Subcutaneous abdominal adipose tissue (tissue), 5 donors: ENCODE measurements around the gene CLDN4.

Source experiments
- H3K27ac ChIP-seq: one replicate; pipeline ENCODE4 v1.7.0; 2013; ENCODE audit warnings: low read depth, mild to moderate bottlenecking, inconsistent platforms, low read length, moderate library complexity
- H3K27me3 ChIP-seq, 5 donors: one replicate each; pipeline ENCODE4 v1.7.0; 2013; ENCODE audit warnings: low read length in 5 of 5, inconsistent platforms in 1 of 5; ENCODE audit not compliant: control insufficient read depth in 5 of 5, insufficient read depth in 4 of 5
- H3K36me3 ChIP-seq, 5 donors: one replicate each; pipeline ENCODE4 v1.7.0; 2013; ENCODE audit warnings: low read length in 5 of 5; ENCODE audit not compliant: control insufficient read depth in 5 of 5, insufficient read depth in 5 of 5
- H3K4me1 ChIP-seq, 5 donors: one replicate each; pipeline ENCODE4 v1.7.0; 2013; ENCODE audit warnings: low read length in 5 of 5, mild to moderate bottlenecking in 3 of 5, moderate library complexity in 1 of 5; ENCODE audit not compliant: control insufficient read depth in 5 of 5, insufficient read depth in 5 of 5
- H3K4me3 ChIP-seq, 5 donors: one replicate each; pipeline ENCODE4 v1.7.0; 2013; ENCODE audit warnings: low read length in 5 of 5, low read depth in 1 of 5
- H3K9ac ChIP-seq, 5 donors: one replicate each; pipeline ENCODE4 v1.7.0; 2013; ENCODE audit warnings: low read length in 5 of 5, mild to moderate bottlenecking in 4 of 5, moderate library complexity in 3 of 5
- H3K9me3 ChIP-seq, 5 donors: one replicate each; pipeline ENCODE4 v1.7.0; 2013; ENCODE audit warnings: low read length in 5 of 5; ENCODE audit not compliant: control insufficient read depth in 5 of 5
- donor health status: healthy.
- donor health status: healthy.
- donor health status: healthy.
- donor health status: healthy.
- donor health status: healthy.

CLDN4 gene

DNA sequence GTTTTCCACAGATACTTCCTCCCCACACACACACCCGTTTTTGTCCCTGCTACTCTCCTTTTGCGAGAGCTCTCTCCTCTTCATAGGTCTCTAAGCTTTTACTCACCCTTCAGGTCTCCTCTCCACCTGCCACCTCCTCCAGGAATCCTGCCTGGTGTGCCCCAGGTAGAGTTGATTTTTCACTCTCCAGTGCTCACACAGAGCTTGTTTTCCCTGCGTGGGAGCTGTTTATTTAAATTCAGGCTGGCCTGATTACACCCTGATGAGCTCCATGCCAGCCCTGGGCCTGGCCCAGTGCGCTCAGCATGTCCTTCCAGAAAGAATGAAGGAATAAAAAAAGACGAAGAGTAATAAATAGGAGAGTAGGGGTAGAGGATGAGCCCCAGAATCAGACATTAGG lies 7.5 kb upstream of the CLDN4 start:
- Histone ChIP-seq H3K4me3 (no peak overlapping the region), H3K9ac (peak overlapping the region in 1 of 5 donors; percentile 13), H3K27me3 (no peaks in the 10 kb centered on the region), H3K36me3 (no peaks in the 10 kb centered on the region), H3K4me1 (peaks cover 3 to 23% (median 9%) of the 10 kb centered on the region in 5 donors), H3K9me3 (no peaks in the 10 kb centered on the region), H3K27ac (no peak overlapping the region)

GRCh38 chr7:73823873-73824592 lies 6.8 kb upstream of the CLDN4 start:
- Histone ChIP-seq H3K4me1 (peaks cover 3 to 28% (median 15%) of the 10 kb centered on the region in 5 donors), H3K9me3 (no peaks in the 10 kb centered on the region), H3K4me3 (no peak overlapping the region), H3K9ac (no peak overlapping the region), H3K27me3 (no peaks in the 10 kb centered on the region), H3K36me3 (no peaks in the 10 kb centered on the region), H3K27ac (no peak overlapping the region)

DNA sequence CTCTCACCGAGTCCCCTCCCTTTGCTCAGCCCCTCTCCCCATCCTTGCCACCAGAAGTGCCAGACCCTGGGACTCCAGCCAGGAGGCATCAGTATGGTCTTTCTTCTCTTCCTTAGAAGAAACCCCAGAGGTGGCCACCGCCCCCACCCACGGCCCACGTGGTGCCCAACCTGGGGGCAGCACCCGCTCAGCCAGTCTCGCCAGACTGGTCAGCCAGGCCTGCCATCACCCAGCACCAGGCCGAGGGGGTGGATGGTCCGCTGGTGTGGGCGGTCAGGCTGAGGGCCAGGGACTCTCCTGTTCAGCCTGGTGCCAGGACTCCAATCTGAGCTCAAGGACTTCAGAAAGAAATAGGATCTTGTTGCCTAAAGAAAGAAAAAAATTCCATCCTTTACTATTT lies 5.8 kb upstream of the CLDN4 start:
- Histone ChIP-seq H3K9me3 (no peaks in the 10 kb centered on the region), H3K9ac (no peak overlapping the region), H3K4me1 (peaks cover 3 to 38% (median 17%) of the 10 kb centered on the region in 5 donors), H3K27ac (no peak overlapping the region), H3K36me3 (no peaks in the 10 kb centered on the region), H3K4me3 (no peak overlapping the region), H3K27me3 (no peaks in the 10 kb centered on the region)

DNA sequence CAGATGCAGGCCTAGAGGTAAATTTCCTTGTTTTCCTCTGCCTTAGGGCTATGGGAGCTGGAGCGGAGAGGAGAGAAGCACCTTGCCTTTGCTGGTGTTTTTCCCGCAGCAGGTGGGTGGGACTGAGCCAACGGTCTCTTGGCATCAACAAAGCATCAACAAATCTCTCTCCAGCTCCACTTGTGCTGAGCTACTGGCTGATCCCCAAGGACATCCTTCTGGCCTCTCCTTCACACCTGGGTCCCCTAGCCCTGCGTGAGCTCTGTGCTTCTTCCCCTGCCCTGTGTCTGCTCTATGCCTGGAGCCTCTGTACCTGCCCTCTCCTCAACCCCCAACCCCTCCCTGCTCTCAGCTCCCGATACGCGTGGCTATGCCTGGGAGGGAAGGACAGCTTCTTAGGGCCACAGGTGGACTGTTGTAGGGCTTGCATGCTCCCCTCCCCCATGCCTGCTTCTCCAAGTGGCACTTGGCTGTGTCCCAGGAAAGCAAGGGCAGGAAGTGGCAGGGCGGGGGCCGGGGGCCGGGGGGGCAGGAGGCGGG lies 3.2 kb upstream of the CLDN4 start:
- no peak overlapping the region for H3K9ac ChIP-seq
- no peak overlapping the region for H3K4me3 ChIP-seq
- H3K27me3 ChIP-seq, result peaks cover 0 to 2% (median 0%) of the 10 kb centered on the region in 5 donors
- no peaks in the 10 kb centered on the region for H3K36me3 ChIP-seq
- H3K9me3 ChIP-seq, result no peaks in the 10 kb centered on the region
- H3K27ac ChIP-seq, result no peak overlapping the region
- peaks cover 9 to 52% (median 31%) of the 10 kb centered on the region in 5 donors for H3K4me1 ChIP-seq

DNA sequence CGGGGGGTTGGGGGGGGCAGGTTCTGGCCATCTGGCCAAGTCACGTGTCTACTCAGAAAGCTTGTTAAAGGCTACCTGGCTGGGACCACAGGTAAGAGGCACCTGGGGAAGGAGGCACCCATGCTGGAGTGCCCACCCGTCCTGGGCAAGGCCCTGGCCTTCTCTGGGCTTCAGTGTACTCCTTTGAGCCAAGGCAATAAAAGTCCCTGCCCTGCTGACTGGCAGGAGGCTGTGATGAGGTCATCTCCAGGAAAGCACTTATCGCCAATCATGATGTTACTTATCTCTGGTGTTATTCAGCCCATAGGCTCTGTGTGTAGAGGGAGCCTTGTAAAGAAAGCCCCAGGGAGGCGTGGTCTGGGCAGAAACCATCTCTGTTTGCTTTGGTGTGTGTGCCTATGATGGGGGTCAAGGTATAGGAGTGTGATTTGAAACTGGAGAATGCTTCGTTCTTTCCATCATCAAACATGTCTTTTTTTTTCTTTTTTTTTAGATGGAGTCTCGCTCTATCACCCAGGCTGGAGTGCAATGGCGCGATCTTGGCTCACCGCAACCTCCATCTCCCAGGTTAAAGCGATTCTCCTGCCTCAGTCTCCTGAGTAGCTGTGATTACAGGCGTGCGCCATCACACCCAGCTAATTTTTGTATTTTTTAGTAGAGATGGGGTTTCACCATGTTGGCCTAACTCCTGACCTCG lies 2.5 kb upstream of the CLDN4 start:
- Histone ChIP-seq H3K36me3 (no peaks in the 10 kb centered on the region), H3K9me3 (no peaks in the 10 kb centered on the region), H3K27me3 (peaks cover 0 to 2% (median 0%) of the 10 kb centered on the region in 5 donors), H3K27ac (no peak overlapping the region), H3K9ac (no peak overlapping the region), H3K4me3 (no peak overlapping the region), H3K4me1 (peaks cover 6 to 55% (median 31%) of the 10 kb centered on the region in 5 donors)

GRCh38 chr7:73828972-73829371 lies 1.8 kb upstream of the CLDN4 start:
- no peak overlapping the region for H3K4me3 ChIP-seq
- peaks cover 6 to 59% (median 31%) of the 10 kb centered on the region in 5 donors for H3K4me1 ChIP-seq
- H3K9me3 ChIP-seq, result no peaks in the 10 kb centered on the region
- no peak overlapping the region for H3K9ac ChIP-seq
- H3K27me3 ChIP-seq, result peaks cover 0 to 2% (median 0%) of the 10 kb centered on the region in 5 donors
- H3K27ac ChIP-seq, result no peak overlapping the region
- H3K36me3 ChIP-seq, result no peaks in the 10 kb centered on the region

DNA sequence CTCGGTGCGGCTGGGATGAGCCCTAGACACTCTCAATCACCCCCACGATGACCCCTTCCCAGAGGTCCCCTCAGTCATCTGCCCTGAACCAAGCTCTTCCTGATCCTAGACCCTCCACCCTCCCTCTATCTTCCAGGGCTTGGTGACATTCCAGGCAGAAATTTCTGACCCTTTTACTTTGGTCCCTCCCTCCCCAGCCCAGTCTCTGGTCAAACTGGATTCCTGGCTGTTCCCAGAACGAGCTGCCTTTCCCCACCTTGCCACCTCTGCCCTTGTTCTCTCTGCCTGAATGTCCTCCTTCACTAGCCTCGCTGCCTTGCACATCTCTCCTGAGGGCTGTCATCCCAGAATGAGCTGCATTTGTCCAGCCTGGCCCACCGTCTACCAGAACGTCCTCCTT lies 1.3 kb upstream of the CLDN4 start:
- Histone ChIP-seq H3K9me3 (no peaks in the 10 kb centered on the region), H3K27ac (no peak overlapping the region), H3K27me3 (peaks cover 0 to 2% (median 0%) of the 10 kb centered on the region in 5 donors), H3K4me1 (peaks cover 6 to 59% (median 31%) of the 10 kb centered on the region in 5 donors), H3K9ac (no peak overlapping the region), H3K36me3 (no peaks in the 10 kb centered on the region), H3K4me3 (no peak overlapping the region)

GRCh38 chr7:73829921-73830680 lies 695 bp upstream of the CLDN4 start:
- Histone ChIP-seq H3K9ac (no peak overlapping the region), H3K27me3 (peaks cover 0 to 2% (median 0%) of the 10 kb centered on the region in 5 donors), H3K4me3 (peak overlapping the region in 1 of 5 donors; percentile 9), H3K4me1 (peaks cover 6 to 59% (median 31%) of the 10 kb centered on the region in 5 donors), H3K36me3 (no peaks in the 10 kb centered on the region), H3K27ac (no peak overlapping the region), H3K9me3 (no peaks in the 10 kb centered on the region)

GRCh38 chr7:73831584-73831833 lies 713 bp downstream of the CLDN4 start:
- Histone ChIP-seq H3K4me1 (peaks cover 6 to 55% (median 31%) of the 10 kb centered on the region in 5 donors), H3K9ac (peak overlapping the region in 1 of 5 donors; percentile 1), H3K27ac (no peak overlapping the region), H3K27me3 (peaks cover 0 to 2% (median 0%) of the 10 kb centered on the region in 5 donors), H3K9me3 (no peaks in the 10 kb centered on the region), H3K4me3 (peak overlapping the region in 1 of 5 donors; percentile 4), H3K36me3 (no peaks in the 10 kb centered on the region)
